ENCODE data around the gene FRYL. TPM values are rescaled to one million over a fixed set of nuclear protein-coding genes. Genes with fewer than 3 reads are reported as not detected.

FRYL gene
- total and polyA plus RNA-seq, 12 donors, result 11.7 to 60.1 (median 36.4) TPM

DNA sequence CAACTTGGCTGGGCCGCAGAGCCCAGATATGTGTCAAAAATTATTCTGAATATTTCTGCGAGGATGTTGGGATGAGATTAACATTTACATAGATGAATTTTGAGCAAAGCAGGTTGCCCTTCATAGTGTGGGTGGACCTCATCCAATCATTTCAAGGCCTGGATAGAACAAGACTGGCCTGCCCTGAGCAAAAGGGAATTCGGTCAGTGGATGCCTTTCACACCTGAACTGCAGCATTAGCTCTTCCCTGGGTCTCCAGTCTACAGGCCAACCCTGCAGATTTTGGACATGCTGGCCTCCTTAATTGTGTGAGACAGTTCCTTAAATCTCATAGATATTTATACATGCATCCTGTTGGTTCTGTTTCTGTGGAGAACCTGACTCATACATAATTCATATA, 329.3 kb downstream of the FRYL start:
- intact Hi-C loops (cut with DNase I), result loop anchor here in 1 of 10 donors (10.0 kb wide), 1 partner anchor 514 kb away; no protein-coding TSS in a partner anchor
- TF ChIP-seq, protein P1, sequence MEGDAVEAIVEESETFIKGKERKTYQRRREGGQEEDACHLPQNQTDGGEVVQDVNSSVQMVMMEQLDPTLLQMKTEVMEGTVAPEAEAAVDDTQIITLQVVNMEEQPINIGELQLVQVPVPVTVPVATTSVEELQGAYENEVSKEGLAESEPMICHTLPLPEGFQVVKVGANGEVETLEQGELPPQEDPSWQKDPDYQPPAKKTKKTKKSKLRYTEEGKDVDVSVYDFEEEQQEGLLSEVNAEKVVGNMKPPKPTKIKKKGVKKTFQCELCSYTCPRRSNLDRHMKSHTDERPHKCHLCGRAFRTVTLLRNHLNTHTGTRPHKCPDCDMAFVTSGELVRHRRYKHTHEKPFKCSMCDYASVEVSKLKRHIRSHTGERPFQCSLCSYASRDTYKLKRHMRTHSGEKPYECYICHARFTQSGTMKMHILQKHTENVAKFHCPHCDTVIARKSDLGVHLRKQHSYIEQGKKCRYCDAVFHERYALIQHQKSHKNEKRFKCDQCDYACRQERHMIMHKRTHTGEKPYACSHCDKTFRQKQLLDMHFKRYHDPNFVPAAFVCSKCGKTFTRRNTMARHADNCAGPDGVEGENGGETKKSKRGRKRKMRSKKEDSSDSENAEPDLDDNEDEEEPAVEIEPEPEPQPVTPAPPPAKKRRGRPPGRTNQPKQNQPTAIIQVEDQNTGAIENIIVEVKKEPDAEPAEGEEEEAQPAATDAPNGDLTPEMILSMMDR (IDR thresholded peaks at IDR 0.05), result no peak
- no peak for ATAC-seq
- H3K36me3 ChIP-seq, result no peaks in the 10 kb centered on the region
- no peak overlapping the region for H3K4me3 ChIP-seq
- no peaks in the 10 kb centered on the region for H3K27me3 ChIP-seq
- no peaks in the 10 kb centered on the region for H3K4me1 ChIP-seq
- no peaks in the 10 kb centered on the region for H3K9me3 ChIP-seq
- no peak overlapping the region for H3K27ac ChIP-seq
- WGBS, 2 donors, result 96% methylated on average over 3 of the region's 3 CpGs
- DNase-seq, result no peak

DNA sequence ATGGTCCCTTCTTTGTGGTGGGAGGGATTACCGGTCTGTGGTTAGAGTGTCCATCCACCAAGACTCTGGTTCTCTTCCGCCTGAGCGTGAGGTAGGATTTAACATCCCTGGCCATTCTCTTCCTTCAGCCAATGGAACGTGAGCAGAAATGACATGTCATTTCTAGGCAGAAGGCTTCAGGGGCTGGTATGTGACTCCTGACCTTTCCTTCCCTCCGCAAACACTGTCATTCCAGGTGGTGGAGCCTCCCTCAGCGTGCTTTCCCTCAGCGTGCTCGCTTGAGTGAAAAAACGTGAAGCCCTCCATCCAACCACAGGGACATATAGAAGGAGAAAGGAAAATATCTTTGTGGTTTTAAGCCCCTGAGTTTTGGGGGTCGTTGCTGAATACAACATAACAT, 330.9 kb downstream of the FRYL start:
- 88 to 90% methylated on average over 10 of the region's 10 CpGs for WGBS, 2 donors
- TF ChIP-seq, protein P1 (IDR thresholded peaks at IDR 0.05), result no peak
- Histone ChIP-seq H3K27me3 (no peaks in the 10 kb centered on the region), H3K36me3 (no peaks in the 10 kb centered on the region), H3K27ac (no peak overlapping the region), H3K9me3 (no peaks in the 10 kb centered on the region), H3K4me1 (no peaks in the 10 kb centered on the region), H3K4me3 (no peak overlapping the region)
- intact Hi-C loops (cut with DNase I), result loop anchor here in 4 of 10 donors (5.0 to 10.0 kb wide), 4 partner anchors 93 to 516 kb away; no protein-coding TSS in a partner anchor
- DNase-seq (no peak), ATAC-seq (no peak)

Other genes with a start within 250 kb of the FRYL start
- gene OCIAD1, start 50.8 kb upstream of the FRYL start, total RNA-seq, result 100 to 1,000 TPM; 131 to 183 (median 161) TPM
- 100 to 1,000 TPM; 106 to 107 TPM for gene OCIAD1, start 50.8 kb upstream of the FRYL start, polyA plus RNA-seq
- 10 to 100 TPM; 11.4 to 30.2 (median 14.8) TPM for gene OCIAD2, start 126.5 kb upstream of the FRYL start, total RNA-seq
- 10 to 100 TPM; 16.9 to 30.0 TPM for gene OCIAD2, start 126.5 kb upstream of the FRYL start, polyA plus RNA-seq
- not detected for gene CWH43, start 206.0 kb upstream of the FRYL start, total RNA-seq
- not detected for gene CWH43, start 206.0 kb upstream of the FRYL start, polyA plus RNA-seq

Data from heart right ventricle (tissue), 16 donors.